GM10847 (cell line): Measurements from ENCODE around the gene RGS12.

ENCODE experiments used
- POLR2A ChIP-seq: IDR thresholded peaks from 2 replicates; pipeline ENCODE4 v1.6.1; 2011; ENCODE audit not compliant: insufficient read length; ENCODE audit errors: extremely low read depth

Gene RGS12

DNA sequence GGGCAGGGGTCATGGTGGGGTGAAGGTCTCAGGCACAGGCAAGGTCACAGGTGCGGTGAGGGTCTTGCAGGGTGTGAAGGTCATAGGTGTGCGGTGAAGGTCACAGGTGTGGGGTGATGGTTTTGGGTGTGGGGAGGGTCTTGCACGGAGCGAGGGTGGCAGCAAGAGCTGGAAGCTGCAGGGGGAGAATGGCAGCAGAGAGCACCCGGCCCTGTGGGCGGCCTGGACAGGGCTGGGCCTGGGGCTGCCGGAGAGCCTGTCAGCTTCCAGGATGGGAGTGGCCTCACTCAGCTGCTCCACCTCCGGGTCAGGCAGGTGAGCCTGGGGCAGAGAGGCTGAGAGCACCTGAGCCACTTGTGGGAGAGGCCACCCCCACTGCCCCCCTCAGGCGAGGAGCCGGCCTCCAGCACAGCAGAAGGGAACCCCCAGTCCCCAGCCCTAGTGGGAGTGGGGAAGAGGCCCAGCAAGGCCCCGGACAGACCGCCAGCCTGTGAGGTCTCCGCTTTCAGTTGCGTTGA is 42.3 kb upstream of the RGS12 start:
- TF ChIP-seq POLR2A: no peak

DNA sequence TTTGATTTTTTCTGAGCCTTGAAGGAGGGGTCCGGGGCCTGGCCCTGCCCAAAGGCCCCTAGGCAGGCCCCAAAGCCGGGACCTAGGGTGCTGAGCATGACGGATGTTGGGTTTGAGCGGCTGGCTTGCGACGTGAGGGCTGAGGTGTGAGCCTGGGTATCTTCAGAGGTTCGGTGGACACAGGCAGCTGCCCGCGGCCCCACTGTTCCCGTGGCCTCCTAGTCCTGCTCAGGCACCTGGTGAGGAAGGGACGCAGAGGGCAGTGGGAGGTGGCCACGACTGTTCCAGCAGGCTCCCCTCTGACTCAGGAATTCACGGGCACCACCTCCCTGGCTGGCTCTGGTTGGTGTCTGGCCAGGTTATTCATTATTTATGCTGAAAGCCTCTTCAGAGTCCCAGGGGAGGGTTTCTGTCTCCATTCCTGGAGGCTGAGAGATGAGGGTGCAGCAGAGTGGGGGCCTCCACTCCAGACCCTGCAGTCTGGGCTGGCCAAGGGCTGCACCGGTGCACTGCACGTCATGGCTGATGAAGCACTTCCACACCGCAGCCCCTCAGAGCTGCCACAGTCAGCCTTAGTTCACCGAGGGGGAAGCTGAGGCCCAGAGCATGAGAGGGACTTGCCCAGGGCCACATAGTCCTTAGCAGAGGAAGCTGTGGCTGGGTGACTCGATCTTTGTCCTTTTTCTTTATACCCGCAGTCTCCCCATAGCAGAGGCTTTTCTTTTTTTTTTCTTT is 41.7 kb upstream of the RGS12 start:
- no peak for TF ChIP-seq POLR2A

DNA sequence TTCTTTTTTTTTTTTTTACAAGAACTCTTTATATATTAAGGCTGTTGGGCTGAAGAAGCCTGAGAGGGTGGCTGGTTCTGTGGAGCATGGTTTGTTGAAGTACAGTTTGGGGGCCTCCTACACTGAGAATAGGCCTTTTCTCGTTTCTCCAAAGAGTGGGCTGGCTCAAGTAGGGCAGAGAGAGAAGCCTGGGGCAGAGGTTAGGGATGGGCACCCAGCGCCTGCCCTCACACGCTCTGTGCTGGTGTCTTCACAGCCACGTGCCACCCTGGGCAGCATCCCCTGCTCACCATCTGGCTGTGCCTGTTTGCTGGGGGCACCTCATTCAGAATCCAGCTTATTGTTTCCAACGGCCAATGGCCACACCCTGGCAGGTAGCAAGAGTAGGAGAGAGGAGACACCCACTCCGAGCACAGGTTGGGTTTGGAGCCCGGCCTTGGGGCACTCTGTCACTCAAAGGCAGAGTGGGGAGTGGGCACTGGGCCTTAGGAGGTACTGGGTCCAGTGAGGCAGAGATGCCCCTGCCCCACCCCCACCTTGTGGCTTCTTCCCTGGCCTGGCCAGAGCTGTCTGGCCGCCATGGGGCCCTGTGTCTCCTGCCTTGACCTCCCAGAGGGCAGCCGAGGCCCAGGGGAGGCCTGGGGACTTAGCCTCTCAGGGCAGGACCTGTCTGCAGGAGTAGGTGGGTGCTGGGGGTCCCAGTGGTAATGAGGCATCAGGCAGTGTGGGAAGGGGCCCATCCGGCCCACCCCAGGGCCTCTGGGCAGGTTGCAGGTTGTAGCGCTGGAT is 40.9 kb upstream of the RGS12 start:
- no peak for TF ChIP-seq POLR2A

DNA sequence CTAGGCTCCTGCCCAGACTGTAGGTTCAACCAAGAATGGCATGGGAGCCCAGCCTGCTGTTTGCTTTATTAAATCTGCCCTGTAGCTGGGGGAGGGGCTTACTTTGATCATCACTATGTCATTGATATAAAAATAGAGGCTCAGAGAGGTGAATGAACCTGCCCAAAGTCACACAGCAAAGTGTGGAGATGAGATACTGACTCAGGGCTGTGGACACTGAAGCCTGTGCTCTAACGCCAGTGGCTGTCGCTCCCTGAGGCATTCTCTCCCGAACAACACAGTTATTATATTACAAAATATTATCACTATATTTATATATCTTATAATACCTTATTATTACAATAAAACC is 40.4 kb upstream of the RGS12 start:
- no peak for TF ChIP-seq POLR2A

DNA sequence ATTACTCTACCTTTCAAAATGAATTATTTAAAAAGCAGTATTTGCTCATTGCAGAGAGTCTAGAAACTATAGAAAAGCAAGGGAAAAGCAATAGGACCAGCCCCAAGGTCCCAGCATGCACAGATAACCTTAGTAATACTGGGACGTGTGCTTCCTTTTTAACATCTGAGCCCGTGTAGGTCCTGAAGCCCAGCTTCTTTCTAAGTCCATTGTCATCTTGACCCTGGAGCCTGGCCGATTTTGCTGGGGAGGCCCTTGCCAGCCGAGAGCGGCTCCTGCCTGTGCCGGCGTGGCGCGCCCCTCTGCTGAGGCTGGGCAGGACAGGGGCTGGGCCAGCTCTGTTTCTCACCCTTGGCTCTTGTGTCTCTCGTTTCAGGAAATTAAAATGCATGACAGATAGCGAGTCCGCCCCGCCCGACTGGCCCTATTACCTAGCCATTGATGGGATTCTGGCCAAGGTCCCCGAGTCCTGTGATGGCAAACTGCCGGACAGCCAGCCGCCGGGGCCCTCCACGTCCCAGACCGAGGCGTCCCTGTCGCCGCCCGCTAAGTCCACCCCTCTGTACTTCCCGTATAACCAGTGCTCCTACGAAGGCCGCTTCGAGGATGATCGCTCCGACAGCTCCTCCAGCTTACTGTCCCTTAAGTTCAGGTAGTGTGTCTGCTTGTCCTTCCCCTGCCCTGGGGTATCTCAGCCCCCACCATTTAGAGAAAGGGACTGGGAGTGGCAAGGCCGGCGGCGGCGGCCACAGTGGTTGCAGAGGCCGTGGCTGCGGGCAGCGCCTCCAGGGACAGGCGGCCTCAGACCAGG is 39.8 kb upstream of the RGS12 start:
- no peak for TF ChIP-seq POLR2A

DNA sequence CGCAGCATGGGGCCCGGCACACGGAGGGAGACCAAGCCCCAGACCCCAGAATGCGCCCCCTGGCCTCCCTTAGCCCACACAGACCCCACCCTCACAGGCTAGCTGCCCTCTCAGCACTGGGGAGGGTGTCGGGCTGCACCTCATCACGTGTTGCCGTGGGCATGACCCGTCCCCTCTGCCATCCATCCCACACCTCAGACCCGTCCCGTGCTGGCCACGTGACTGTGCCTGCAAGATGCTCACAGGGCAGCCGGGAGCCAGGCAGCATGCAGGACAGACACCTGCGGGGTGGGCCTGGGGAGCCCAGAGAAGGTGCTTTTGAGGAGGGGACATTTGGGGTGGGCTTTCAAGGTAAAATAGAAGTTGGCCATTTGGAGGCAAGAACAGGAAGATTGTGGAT is 39.0 kb upstream of the RGS12 start:
- TF ChIP-seq POLR2A: no peak

DNA sequence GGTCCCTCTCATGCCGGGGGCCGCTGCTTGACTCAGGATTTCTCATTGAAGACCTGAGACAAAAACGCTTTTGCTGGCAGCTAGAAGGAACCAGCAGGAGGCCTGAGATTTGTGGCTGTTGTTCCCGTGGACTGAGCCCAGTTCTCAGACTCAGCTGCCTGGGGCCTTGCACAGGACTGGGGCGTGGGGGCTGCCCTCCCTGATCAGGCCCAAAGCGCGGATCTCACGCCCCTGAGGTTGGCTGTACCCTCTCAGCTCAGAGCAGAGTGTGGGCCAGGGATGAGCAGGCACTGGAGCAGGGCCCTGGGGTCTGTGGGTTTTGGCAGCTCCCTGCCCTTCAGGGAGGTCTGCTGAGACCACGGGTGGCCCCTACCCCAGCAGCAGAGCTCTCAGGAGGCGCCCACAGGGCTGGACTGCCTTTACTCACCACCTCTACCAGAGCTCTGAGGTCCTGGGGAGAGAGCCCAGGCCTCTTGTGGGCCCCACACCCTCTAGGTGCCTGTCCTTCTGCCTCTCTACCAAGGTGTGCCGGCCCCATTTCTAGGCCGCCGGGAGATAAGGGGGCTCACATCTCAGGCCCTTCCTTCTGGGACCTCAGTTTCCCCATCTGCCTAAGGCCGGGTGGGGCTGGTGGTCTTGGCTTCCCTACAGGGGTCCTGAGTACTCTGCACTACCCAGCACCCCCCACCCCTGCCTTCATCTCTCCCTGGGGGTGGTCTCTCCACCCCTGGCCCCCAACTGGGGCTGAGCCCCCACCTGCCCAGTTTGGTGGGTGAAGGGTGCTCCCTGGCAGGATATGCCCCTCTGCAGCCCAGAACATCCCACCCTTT is 38.3 kb upstream of the RGS12 start:
- TF ChIP-seq POLR2A: no peak

DNA sequence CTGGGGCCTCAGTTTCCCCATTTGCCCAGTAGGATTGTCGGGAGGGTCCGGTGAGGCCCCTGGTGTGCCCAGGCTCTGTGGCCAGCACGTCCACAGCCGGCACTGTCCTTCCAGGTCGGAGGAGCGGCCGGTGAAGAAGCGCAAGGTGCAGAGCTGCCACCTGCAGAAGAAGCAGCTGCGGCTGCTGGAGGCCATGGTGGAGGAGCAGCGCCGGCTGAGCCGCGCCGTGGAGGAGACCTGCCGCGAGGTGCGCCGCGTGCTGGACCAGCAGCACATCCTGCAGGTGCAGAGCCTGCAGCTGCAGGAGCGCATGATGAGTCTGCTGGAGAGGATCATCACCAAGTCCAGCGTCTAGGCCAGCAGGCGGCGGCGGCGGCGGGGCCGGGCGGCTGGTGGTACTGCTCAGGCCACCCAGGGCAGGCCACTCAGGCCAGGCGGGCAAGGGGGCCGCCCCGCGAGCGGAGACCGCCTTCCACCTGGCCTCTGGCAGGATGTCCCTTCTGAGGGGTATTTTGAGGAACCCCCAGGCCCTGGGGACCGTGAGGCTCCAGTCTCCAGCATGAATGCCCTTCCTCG is 37.1 kb upstream of the RGS12 start:
- TF ChIP-seq POLR2A: no peak

DNA sequence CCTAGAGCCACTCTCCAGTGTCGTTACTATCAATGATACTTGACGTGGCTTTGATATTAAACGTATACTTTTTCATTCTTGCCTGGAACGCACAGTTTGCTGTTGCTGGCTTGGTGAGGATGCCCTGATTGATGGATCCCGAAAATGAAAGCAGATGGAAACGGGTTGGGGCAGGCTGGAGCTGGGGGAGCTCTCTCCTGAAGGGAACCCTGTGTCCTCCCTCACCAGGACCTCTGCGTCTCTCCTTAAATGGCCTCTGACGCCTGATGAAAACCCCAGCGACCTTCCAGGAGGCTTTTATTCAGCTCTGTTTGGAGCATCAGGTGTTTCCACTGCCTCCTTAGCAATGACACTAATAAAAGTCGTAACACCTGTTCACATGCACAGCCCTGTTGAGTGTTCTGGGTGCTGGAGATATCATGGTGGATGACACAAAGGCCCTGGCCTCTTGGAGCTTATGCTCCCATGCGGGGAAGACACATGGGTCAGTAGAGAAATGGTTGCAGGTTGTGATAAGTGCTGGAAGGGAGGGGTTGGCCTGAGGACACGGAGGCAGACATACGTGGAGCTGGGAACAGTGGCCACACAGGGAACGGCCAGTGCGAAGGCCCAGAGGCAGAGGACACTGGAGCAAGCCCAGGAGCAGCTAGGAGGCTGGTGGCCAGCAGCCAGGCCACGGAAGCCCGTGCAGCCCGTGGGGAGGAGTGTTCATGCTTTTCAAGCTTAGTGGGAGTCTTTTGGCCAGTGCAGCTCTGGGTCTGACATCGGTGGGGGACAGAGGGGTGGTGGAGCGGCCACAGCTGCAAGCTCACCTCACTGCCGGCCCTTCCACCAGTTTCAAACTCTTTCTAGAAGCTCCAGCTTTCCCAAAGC is 36.4 kb upstream of the RGS12 start:
- no peak for TF ChIP-seq POLR2A

DNA sequence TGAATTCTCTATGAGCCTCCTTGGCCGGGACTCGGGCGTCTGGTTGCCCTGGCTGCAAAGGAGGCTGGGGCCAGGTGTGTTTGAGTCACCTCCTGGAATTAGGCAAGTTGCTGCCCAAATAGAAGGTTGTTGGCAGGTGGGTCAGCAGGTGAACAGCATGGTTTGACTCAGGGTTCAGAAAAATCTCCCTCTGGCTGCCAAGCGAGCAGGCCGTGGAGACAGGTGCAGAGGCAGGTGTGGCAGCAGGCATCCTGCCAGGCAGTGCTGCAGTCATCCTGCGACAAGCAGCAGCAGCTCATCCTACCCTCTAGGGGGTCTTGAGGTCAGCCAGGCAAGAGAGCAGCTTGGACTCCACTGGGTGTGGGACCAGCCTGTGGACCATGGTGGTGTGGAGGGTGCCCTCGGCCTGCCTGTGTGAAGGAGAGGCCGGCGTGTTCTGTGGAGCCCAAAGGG is 35.7 kb upstream of the RGS12 start:
- no peak for TF ChIP-seq POLR2A

DNA sequence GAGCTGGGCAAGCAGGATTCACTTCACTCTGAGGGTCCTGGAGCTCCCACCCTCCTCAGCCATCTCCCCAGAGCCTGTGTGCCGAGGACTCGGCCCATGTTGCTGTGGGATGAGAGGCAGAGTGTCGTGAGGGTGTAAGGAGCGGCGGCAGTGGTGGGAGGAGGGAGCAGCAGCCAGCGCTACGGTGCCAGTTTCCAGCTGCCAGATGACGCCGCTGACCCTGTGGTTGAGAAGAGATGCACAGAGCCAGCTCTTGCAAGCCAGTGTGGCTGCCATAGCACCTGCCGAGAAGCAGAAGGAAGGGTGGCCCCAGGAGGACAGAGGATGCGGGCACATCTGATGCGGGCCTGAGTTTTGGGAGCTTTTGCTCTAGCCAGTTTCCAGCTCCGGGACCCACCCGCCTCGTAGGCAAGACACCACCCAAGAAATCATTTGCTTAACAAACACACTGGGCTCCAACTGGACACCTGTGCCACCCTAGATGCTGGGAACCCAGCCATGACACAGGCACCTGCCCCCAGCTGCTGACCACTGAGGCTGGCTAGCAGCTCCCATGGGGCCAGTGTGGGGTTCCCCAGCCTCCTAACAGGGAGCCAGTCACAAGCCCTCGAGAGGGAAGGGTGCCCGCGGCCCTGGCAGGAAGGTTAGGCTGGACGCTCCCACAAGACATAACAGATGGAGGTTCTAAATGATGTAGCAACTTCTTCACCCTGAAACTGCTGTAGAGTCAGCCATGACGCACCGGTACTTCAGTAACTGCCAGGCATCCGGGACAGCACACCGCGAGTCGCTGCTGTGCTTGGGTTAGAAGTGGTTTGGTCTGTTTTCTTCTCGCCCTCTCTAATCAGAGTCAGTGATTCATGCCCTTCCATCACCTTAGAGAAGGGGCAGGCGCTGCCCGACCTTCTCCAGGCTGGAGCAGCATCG is 35.0 kb upstream of the RGS12 start:
- TF ChIP-seq POLR2A: no peak

DNA sequence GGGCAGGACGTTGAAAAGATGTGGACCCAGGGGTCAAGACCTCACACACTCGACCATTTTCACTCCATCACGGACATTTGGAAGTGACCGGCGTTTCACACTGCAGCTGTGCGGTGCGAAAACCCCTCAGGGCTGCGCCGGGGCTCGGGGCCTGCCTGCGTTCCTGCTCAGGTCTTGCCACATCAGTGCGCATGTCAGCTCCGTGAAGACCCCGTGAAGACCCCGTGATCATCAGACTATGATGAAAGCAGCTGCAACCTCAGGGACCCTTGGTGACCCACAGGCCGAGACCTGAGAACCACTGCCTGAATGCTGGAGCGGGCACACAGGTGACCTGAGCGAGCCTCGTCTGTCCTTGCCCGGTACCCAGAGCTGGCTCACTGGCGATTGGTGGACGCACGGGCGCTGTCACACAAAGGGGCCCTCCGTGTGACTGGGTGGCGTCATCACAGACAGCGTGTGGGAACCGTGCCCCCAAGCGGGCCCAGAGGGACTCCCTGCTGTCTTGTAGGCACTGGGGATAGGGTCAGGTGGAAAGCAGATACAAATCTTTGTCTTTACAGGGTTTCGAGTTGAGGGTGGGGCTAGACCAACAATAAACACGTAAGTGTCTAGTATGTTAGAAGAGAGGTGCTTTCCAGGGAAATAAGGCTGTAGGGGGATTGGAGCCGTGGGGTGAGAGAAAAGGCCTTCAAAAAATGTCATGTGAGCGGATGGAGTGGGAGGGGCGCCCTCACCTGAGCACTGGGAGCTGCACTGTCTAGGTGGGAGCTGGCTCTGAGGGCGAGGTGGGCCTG is 31.2 kb upstream of the RGS12 start:
- TF ChIP-seq POLR2A: no peak
